Measurements from ENCODE around the gene GRAP2. TPM values are rescaled to one million over a fixed set of nuclear protein-coding genes. Genes with fewer than 3 reads are reported as not detected.

Gene GRAP2
- total and polyA plus RNA-seq, 9 of the 15 experiments (the other 6 are each of a cell fraction or from before 2014, with no cell fraction given), result 4.8 to 88.7 (median 60.4) TPM

DNA sequence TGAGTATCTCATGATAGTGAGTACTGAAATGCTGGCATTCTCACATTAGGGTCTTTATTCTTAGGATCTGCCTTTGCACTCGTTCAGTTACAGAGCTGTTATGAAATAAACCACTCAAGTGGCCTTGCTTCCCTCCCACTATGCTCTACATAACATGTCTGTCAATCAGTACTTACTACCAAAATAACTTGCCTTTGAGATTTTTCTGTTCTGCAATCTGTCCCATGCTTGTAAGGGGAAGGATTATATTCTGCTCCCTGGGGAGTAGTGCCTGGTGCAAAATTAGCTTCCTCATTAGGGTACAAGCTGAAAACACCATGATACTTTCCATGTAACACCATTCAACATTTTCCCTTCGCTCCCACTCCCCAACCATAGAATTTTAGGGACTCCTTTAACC is 1.9 kb upstream of the GRAP2 start:
- POLR2A ChIA-PET, result interaction anchor here (1.0 kb wide), 1 partner anchor 13 kb away, joined by 3 read pairs; no protein-coding TSS in a partner anchor
- H3K9me1 ChIP-seq (ENCODE audit: control insufficient read depth, insufficient read depth, low read length), result no peaks in the 10 kb centered on the region
- intact Hi-C loops (cut with micrococcal nuclease), result no loop called here
- 42% methylated on average over 2 of the region's 2 CpGs for WGBS (ENCODE audit: insufficient coverage, low coverage, missing lambda C conversion rate)
- in situ Hi-C loops (cut with MboI), result no loop called here
- no peak for ATAC-seq
- H2AFZ ChIP-seq (ENCODE audit: low read depth, low read length), result peak overlapping the region; percentile 20; the same call in 1 of the 2 replicates
- H3K4me2 ChIP-seq (ENCODE audit: insufficient read depth, low read length), result no peak overlapping the region
- TF ChIP-seq ZBTB33 (CRISPR knock-in tag; IDR thresholded peaks at IDR 0.05) (no peak), MEF2A (IDR thresholded peaks at IDR 0.05; ENCODE audit: control insufficient read depth, low read depth, low read length) (0 out of 2 replicates have a peak, but pooled peaks have one; percentile 14)
- TF ChIP-seq, protein P1, sequence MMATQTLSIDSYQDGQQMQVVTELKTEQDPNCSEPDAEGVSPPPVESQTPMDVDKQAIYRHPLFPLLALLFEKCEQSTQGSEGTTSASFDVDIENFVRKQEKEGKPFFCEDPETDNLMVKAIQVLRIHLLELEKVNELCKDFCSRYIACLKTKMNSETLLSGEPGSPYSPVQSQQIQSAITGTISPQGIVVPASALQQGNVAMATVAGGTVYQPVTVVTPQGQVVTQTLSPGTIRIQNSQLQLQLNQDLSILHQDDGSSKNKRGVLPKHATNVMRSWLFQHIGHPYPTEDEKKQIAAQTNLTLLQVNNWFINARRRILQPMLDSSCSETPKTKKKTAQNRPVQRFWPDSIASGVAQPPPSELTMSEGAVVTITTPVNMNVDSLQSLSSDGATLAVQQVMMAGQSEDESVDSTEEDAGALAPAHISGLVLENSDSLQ (IDR thresholded peaks at IDR 0.05), result peak; percentile 75
- FAIRE-seq, result peak; percentile 26
- H3K36me3 ChIP-seq (ENCODE audit: control insufficient read depth, insufficient read depth, low read length), result no peaks in the 10 kb centered on the region
- no peak overlapping the region for H3K27ac ChIP-seq (ENCODE audit: extremely low read depth, low read depth, low read length)
- H3K27me3 ChIP-seq (ENCODE audit: control insufficient read depth in 2 of 2, insufficient read depth in 2 of 2, low read length in 2 of 2), result no peaks in the 10 kb centered on the region
- no peak for DNase-seq (ENCODE audit: extremely low read depth in 1 of 4, low spot score in 3 of 4)
- peaks cover 0 to 9% of the 10 kb centered on the region in 2 experiments; a peak in 2 of 5 replicates for H3K4me1 ChIP-seq (replicated peaks in 1 of 2; ENCODE audit: control insufficient read depth in 2 of 2, insufficient read depth in 2 of 2, low read length in 2 of 2)
- H3K79me2 ChIP-seq (ENCODE audit: control insufficient read depth, insufficient read depth, low read length), result peaks cover 31% of the 10 kb centered on the region; the same call in 2 of the 3 replicates
- H4K20me1 ChIP-seq (replicated peaks; ENCODE audit: control insufficient read depth, insufficient read depth, low read length), result no peaks in the 10 kb centered on the region
- CTCF ChIA-PET (ENCODE audit: low intra/inter-chr PET ratio), result no interaction called here
- no peak overlapping the region for H3K9ac ChIP-seq (ENCODE audit: insufficient read depth in 1 of 2, low read depth in 2 of 2, low read length in 2 of 2)
- H3K4me3 ChIP-seq, result no peak overlapping the region
- no peaks in the 10 kb centered on the region for H3K9me3 ChIP-seq (replicated peaks; ENCODE audit: control insufficient read depth, insufficient read depth, low read depth, low read length)
- no TSS peak for BruUV-seq (replicated peaks)

All from K562 (cell line).